GM18858 (cell line): Measurements from ENCODE around the gene PPP2R2C.

Experiments
- ATAC-seq: cut with Tn5 transposase; IDR thresholded peaks from one replicate; pipeline ENCODE4 v1.9.1; 2021; ENCODE audit not compliant: unreplicated experiment

PPP2R2C gene

GRCh38 chr4:6383929-6384328, 88.5 kb downstream of the PPP2R2C start:
- no peak for ATAC-seq

DNA sequence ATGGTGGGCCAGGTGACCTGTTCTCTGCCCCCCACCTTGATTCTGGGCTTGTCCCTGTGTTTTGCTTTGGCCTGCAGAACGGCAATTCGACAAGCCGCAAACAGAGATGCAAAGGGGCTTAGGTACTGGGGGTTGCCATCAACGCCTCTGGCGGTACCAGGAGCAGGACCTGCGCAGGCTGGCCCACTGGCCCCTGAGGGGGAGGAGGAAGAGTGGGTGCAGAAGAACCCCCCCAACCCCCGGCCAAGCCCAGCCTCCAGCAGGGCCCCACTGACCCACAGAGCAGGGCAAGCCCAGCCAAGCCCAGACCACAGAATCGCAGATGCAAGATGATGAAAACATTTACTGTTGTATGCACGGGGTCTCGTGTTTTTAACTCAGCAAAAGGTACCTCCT, 89.4 kb downstream of the PPP2R2C start:
- no peak for ATAC-seq

DNA sequence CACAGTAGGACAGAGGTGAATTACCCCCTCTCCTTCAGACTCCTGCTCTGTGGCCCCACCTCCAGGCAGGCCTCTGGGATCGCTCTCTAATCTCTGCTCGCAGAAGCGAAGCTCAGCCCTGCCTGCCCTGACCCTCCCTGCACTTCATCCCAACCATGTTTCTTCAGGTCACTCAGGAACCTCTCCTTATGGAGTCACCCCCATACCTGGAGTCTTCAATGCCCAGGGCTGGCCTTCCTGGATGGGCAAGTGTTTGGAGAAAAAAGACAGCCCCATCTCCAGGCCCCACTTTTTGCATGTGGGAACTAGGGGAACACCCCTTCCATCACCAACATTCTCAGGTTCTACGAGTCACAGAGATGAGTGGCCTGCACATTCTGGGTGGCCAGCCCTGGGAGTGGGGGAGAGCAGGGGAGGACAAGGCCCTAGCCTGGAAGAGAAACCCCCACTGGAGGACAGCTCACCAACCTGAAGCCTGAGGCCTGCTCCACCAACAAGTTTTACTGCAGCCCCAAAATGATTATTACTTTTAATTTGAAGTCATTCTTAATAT, 90.8 kb downstream of the PPP2R2C start:
- no peak for ATAC-seq

DNA sequence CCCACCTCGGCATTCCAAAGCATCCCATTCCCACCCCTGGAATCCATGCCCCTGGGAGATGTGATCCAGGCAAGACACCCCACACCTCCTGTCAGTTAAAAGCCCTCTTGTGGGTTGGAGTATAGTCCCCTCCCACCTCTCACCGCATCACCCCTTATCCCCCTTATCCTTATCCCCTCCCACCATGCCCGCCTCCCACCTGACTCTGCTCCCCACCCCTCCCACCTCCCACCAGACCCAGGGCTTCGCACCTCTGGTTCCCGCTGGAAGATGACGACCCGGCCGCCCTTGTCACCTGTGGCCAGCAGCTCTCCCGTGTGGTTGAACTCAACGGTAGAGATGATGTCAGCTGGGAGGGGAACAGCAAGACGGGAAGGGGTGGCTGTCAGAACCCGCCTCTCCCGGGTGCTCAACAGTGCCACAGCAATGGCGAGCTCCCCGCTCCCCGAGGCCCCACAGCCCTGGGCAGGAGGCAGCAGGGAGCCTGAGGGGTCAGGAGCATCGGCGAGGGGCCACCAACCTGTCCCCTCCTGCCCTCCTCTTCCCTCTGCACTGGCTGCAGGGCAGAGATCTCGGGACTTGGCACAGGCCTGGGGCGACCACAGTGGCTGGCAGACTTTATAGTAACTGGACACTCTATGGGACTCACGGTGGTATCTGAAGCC, 91.5 kb downstream of the PPP2R2C start:
- no peak for ATAC-seq

GRCh38 chr4:6379767-6380745, 92.4 kb downstream of the PPP2R2C start:
- no peak for ATAC-seq

DNA sequence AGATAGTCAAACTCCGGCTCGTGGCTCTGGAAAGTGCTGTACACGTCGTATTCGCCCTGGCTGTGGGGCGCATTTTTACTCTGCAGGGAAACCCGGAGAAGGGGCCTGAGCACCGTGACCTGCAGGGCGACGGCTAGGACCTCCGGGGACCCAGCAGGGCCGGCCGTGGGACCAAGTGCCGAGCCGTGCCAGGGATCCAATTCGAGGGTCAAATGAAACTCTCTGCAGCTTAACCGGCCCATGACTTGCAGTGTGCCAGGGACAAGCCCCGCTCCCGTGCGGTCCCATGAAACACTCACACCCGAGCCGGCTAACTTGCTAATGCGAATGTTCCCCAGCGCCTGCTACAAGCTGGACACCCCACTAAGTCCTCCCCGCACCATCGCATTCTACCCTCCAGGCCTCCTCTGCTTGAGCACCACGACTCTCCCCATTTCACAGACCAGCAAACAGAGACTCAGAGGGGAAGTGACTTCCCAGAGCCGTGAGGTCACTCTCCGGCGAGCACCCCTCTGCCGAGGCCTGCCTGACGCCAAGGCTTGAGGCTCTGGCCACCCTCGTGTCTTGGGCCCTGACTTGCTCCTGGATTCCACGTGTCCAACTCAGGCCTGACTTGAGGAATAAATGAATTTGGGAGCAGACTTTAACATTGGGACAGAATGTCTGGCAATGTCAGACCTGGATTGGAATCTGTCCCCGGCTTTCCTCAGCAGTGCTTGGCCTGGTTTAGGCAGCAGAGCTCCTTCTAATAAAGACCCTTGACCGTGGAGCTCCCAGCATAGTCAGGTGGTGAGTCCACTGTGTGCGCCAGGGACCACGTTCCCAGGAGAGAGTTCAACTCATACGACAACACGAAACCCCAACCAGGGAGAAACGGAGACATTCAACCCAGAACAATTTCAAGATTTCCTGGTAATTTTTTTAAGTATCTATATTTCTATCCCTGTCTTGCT, 93.6 kb downstream of the PPP2R2C start:
- no peak for ATAC-seq

DNA sequence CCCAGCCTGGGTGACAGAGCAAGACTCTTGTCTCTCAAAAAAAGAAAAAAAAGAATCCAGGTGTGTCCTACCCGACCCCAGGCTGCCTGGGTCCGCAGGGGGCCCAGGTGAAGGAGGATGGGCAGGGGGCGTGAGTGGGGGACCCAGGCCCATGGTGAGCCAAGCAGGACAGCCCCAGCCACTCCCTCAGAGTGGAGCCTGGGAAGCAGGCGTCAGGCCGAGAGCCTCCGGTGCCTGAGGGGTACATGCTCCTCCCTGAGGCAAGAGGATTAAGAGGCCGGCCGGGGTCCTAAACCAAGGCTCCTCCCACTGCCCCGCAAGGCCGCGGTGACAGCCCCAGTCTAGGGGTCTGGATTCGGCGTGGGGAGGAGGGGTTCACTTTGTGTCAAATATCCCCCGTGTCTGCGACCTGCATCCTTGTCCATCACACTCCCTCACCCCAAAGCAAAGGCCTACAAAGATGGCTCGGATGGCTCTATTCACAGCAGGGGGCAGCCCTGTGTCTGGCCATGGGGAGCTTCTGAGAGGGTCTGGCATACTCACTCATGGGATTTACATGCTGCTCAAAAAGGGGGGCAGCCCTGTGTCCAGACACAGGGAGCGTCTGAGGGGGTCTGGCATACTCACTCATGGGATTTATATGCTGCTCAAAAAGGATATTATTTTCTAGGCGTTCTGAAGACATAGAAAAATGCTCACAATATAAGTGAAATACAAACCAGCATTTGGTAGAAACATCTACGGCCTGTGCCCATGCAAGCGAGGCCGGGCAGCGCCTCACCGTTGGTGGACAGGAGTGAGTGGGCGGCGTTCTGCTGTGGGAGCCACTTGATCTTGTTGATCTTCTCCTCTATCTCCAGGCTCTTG, 94.6 kb downstream of the PPP2R2C start:
- no peak for ATAC-seq

DNA sequence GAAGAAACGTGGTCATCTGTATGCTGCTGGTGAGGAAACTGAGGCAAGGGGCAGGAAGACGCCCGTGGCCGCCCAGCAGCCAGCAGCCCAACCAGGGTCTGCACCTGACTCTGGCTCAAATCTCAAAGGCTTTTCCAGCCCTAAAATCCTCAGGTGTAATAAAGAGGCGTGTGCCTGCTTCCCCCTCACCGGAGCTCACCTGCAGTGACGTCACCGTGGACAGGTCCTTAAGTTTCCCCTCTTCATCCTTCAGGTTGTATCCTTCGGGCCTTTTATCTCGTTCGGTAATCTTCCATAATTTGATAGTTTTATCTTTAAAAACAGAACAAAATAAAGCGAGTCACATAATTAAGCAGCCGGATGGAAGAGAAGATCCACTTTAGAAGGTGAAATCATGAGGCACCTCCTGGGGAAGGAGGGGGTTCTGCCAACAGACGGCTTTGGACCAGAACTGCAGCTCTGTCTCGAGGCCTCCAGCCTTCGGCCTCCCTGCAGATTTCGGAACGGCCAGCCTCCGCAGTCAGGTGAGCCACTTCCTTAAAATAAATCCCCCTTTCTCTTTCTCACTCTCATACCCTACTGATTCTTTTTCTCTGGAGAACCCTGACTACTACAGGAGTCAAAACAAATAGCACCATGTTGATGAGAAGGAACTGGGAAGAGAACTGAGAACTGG, 96.7 kb downstream of the PPP2R2C start:
- ATAC-seq: no peak

DNA sequence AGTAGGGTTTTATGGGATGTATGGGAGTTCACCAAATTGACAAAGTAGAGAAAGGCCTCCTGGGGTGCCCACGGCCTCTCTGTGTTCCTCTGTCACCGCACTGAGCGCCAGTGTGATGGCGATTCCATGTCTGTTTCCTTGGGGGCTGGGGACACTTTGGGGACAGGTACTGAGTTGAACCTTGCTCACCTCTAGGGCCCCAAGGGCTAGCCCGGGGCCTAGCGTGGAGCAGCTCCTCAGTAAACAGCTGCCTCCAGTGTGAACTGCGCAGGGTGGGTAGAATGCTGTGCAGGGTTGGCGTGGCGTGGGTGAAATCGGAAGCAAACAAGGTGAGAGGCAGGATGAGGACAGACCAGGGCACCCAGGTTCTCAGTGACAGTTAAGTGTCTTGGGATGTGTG, 97.8 kb downstream of the PPP2R2C start:
- no peak for ATAC-seq

GRCh38 chr4:6373541-6374410, 98.6 kb downstream of the PPP2R2C start:
- no peak for ATAC-seq

DNA sequence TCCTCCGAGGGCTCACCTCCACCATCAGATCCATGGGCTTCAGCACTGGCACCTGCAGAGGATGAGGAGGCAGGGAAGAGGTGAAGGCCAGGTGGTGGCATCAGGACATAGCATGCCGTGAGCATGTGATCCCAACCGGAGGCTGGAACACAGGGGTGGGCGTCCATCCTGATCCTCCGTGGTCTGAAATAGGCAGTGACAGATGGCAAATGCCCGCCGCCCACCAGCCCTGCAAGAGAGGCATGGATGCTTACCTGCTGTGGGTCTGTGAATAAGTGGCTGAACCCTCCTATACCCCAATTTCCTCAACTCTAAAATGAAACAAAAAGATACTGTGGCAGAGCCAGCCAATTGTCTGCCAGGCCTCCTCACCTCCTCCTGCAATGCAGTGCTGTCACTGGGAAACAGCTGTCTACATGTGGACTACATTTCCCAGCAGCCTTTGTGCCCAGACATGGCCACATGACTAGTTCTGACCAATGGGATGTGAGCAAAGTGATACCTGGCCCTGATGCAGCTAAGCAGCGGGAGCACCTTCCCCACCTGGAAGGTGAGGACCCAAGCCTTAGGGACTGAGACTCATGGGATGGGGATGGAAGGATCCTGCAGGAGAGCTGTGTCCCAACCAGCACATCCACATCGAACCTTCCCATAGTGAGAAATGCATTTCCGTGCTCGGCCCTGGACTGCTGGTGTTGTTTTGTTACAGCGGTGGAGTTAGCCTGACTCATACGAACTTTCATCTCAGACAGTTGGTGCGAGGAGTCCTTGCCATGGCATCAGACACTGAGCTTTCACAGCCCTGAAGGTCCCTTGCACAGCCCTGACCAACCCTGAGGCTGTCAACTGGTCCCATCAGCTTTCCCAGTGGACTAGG, 99.5 kb downstream of the PPP2R2C start:
- no peak for ATAC-seq

DNA sequence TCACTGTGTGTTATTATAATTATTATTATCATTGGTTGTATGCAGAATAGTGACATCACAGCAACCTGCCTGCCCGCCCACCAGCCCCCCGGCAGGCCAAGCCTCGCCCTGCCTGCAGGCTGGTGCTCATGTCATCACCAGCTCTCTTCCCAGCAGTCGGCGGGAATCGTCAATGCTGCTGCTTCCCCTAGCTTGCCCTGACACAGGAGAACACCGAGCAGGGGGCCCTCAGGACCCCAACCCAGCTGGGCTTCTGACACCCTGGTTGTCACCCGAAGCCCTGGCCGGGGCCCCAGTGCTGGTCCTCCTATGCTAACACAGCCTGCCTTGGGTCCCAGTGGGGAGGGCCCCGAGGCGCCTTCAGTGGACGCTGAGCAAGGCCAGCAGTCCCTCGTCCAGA, 100.6 kb downstream of the PPP2R2C start:
- ATAC-seq: no peak

GRCh38 chr4:6371271-6371670, 101.1 kb downstream of the PPP2R2C start:
- ATAC-seq: no peak

- ATAC-seq: no peak
These were observed 102.3 kb downstream of the PPP2R2C start for GRCh38 chr4:6369924-6370645.

DNA sequence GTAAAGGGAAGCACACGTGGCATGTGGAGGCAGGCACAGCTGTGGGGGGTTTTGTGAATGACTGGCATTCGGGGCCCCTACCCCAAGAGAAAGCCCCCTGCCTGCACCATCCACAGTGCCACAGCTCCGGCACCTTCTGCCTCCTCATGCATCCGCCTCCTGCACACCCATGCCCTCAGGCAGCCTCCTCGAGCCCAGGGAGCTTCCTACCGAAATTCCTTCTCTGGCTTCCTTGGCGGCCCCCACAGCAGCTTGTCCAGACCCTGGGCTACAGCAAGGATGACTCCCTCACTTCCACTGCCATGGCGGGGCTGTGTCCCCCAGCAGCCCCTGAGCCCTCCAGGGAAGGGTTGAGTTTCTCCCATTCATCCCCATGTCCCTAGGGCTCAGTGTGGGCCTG, 102.9 kb downstream of the PPP2R2C start:
- no peak for ATAC-seq

DNA sequence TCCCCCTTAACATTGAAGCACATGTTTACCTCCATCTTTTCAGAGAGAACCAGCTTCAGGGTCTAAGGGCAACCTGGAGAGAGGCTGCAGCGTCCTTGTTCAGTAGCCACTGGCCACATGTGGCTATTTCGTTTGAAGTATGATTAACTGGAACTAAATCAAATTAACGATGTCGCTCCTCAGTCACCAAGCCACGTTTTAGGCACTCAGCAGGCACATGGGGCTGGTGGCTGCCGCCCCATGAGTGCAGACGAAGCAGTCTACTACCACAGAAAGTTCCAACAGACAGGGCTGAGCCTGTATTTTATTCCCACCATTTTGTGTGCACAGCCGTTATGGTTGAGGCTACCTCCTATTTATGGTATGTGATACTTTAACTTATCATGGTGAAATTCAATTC, 103.4 kb downstream of the PPP2R2C start:
- ATAC-seq: no peak

- ATAC-seq: no peak
These were observed 103.8 kb downstream of the PPP2R2C start for GRCh38 chr4:6368601-6369000.
